Astrocyte (in vitro differentiated cells and primary cell): ENCODE measurements around the gene TTC12. TPM values are rescaled to one million over a fixed set of nuclear protein-coding genes. Genes with fewer than 3 reads are reported as not detected.

Source experiments
- DNase-seq: peaks from one replicate; pipeline ENCODE4 v3.0.0-alpha.2; 2010; ENCODE audit warnings: low read depth
- FAIRE-seq: peaks from 2 replicates; lab custom pipeline; 2011; peaks lifted over from hg19 to GRCh38; lab: Jason Lieb, UNC
- H2AFZ ChIP-seq: 2 replicates; pipeline ENCODE4 v1.6.0; 2012; ENCODE audit warnings: low read depth, low read length, inconsistent platforms
- H3K27ac ChIP-seq: 2 replicates; pipeline ENCODE4 v1.5.1; 2011; ENCODE audit warnings: low read depth, low read length, inconsistent platforms
- H3K27me3 ChIP-seq: 2 replicates; pipeline ENCODE4 v1.6.0; 2011; ENCODE audit warnings: low read length, inconsistent platforms; ENCODE audit not compliant: insufficient read depth
- H3K36me3 ChIP-seq: 2 replicates; pipeline ENCODE4 v1.5.1; 2011; ENCODE audit warnings: low read length, inconsistent platforms; ENCODE audit not compliant: insufficient read depth
- H3K4me1 ChIP-seq: 2 replicates; pipeline ENCODE4 v1.5.1; 2011; ENCODE audit warnings: low read length, inconsistent platforms; ENCODE audit not compliant: insufficient read depth
- H3K4me2 ChIP-seq: 2 replicates; pipeline ENCODE4 v1.6.0; 2012; ENCODE audit warnings: low read length, inconsistent platforms
- H3K4me3 ChIP-seq: 2 replicates; pipeline ENCODE4 v1.5.1; 2011; ENCODE audit warnings: low read depth, mild to moderate bottlenecking, low read length, inconsistent platforms; ENCODE audit not compliant: insufficient read depth
- H3K79me2 ChIP-seq: 2 replicates; pipeline ENCODE4 v1.6.0; 2012; ENCODE audit warnings: mild to moderate bottlenecking, low read length, inconsistent platforms; ENCODE audit not compliant: insufficient read depth
- H3K9ac ChIP-seq: 2 replicates; pipeline ENCODE4 v1.6.0; 2012; ENCODE audit warnings: mild to moderate bottlenecking, low read length, inconsistent platforms
- H3K9me3 ChIP-seq: 2 replicates; pipeline ENCODE4 v1.5.1; 2012; ENCODE audit warnings: low read depth, mild to moderate bottlenecking, low read length, inconsistent platforms; ENCODE audit not compliant: insufficient read depth
- H4K20me1 ChIP-seq: 2 replicates; pipeline ENCODE4 v1.6.0; 2012; ENCODE audit warnings: low read length, inconsistent platforms; ENCODE audit not compliant: insufficient read depth
- H3K27ac Mint-ChIP-seq: one replicate; pipeline ENCODE4 v1.8.0; 2021; ENCODE audit warnings: mild to moderate bottlenecking, mixed read lengths; ENCODE audit not compliant: unreplicated experiment
- H3K27me3 Mint-ChIP-seq: one replicate; pipeline ENCODE4 v1.8.0; 2021; ENCODE audit warnings: low read depth, mixed read lengths; ENCODE audit not compliant: unreplicated experiment
- H3K36me3 Mint-ChIP-seq: one replicate; pipeline ENCODE4 v1.8.0; 2021; ENCODE audit warnings: low read depth, mixed read lengths; ENCODE audit not compliant: unreplicated experiment
- H3K4me1 Mint-ChIP-seq: one replicate; pipeline ENCODE4 v1.8.0; 2021; ENCODE audit warnings: low read depth, mixed read lengths; ENCODE audit not compliant: unreplicated experiment
- H3K4me3 Mint-ChIP-seq: one replicate; pipeline ENCODE4 v1.8.0; 2021; ENCODE audit warnings: mild to moderate bottlenecking, moderate library complexity, mixed read lengths; ENCODE audit not compliant: unreplicated experiment
- H3K9me3 Mint-ChIP-seq: one replicate; pipeline ENCODE4 v1.8.0; 2021; ENCODE audit warnings: mild to moderate bottlenecking, mixed read lengths; ENCODE audit not compliant: unreplicated experiment
- EZH2 ChIP-seq: IDR thresholded peaks from 2 replicates; pipeline ENCODE4 v1.6.1; 2012; ENCODE audit warnings: mild to moderate bottlenecking, low read length, inconsistent platforms; ENCODE audit not compliant: insufficient read depth
- total RNA-seq: library from RNA; stranded (reverse); gene quantifications from 2 replicates; pipeline ENCODE4 v1.2.1, GENCODE V29; 2021
- TF ChIP-seq, protein P1 (sequence below): IDR thresholded peaks from 2 replicates; pipeline ENCODE4 v1.5.1; 2011; ENCODE audit warnings: low read depth, mild to moderate bottlenecking, inconsistent platforms, low read length, moderate library complexity; ENCODE audit not compliant: insufficient read depth

TTC12 gene
- total RNA-seq, 1 donor from 2014 or later, result 9.4 TPM

DNA sequence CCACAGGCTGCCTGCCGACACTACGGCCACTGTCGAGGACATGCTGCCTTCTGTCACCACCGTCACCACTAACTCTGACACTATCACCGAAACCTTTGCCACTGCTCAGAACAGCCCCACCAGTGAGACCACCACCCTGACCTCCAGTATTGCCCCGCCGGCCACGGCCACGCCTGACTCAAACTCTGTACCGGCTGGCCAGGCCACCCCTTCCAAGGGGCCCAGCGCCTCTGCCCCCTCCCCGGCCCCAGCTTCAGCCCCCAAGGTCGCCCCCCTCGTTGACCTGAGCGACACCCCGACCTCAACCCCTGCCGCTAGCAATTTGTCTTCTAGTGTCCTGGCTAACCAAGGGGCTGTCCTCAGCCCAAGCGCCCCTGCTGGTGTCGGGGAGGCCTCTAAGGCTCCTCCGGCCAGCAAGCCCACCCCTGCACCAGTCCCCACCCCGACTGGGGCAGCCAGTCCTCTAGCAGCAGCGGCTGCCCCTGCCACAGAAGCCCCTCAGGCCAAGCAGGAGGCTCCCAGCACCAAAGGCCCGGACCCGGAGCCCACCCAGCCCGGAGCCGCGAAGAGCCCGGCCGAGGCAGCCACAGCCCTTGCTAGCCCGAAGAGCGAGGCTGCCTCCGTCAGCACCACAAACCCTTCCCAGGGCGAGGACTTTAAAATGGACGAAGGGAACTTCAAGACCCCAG lies 41.3 kb upstream of the TTC12 start:
- Histone ChIP-seq H3K36me3 (no peaks in the 10 kb centered on the region), H3K9ac (no peak overlapping the region), H2AFZ (no peak overlapping the region), H3K79me2 (no peaks in the 10 kb centered on the region), H4K20me1 (no peaks in the 10 kb centered on the region), H3K4me3 (no peak overlapping the region), H3K4me1 (no peaks in the 10 kb centered on the region), H3K27ac (no peak overlapping the region), H3K4me2 (no peak overlapping the region), H3K9me3 (no peaks in the 10 kb centered on the region), H3K27me3 (peaks cover 6% of the 10 kb centered on the region)
- H3K4me1 Mint-ChIP-seq, result no peaks in the 10 kb centered on the region
- no peaks in the 10 kb centered on the region for H3K9me3 Mint-ChIP-seq
- no peak overlapping the region for H3K4me3 Mint-ChIP-seq
- no peak overlapping the region for H3K27ac Mint-ChIP-seq
- TF ChIP-seq, protein P1, sequence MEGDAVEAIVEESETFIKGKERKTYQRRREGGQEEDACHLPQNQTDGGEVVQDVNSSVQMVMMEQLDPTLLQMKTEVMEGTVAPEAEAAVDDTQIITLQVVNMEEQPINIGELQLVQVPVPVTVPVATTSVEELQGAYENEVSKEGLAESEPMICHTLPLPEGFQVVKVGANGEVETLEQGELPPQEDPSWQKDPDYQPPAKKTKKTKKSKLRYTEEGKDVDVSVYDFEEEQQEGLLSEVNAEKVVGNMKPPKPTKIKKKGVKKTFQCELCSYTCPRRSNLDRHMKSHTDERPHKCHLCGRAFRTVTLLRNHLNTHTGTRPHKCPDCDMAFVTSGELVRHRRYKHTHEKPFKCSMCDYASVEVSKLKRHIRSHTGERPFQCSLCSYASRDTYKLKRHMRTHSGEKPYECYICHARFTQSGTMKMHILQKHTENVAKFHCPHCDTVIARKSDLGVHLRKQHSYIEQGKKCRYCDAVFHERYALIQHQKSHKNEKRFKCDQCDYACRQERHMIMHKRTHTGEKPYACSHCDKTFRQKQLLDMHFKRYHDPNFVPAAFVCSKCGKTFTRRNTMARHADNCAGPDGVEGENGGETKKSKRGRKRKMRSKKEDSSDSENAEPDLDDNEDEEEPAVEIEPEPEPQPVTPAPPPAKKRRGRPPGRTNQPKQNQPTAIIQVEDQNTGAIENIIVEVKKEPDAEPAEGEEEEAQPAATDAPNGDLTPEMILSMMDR, result no peak
- no peak for TF ChIP-seq EZH2
- peaks cover 15% of the 10 kb centered on the region for H3K27me3 Mint-ChIP-seq
- FAIRE-seq (no peak), DNase-seq (no peak)
- no peaks in the 10 kb centered on the region for H3K36me3 Mint-ChIP-seq

DNA sequence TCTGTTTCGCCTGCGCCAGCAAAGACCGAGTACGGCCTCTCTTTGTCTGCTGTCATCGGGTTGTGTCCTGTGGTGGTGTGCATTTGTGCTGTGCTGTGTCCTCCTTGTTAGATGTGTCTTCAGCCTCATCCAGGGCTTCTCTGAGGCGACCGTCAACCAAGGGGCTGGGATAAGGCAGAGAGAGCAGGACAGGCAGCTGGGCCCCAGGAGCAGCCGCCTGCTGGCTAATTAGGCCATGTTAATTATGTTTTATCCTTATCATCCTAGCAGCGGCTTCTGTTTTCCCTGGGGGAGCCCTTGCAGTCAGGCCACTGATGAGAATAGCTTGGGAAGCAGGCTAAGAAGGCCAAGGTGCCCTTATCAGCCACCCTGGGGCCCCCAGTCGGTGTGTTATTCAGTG lies 40.7 kb upstream of the TTC12 start:
- DNase-seq, result no peak
- Histone ChIP-seq H3K79me2 (no peaks in the 10 kb centered on the region), H3K36me3 (no peaks in the 10 kb centered on the region), H3K9me3 (no peaks in the 10 kb centered on the region), H3K27me3 (peaks cover 6% of the 10 kb centered on the region), H3K4me1 (no peaks in the 10 kb centered on the region), H3K4me3 (no peak overlapping the region), H3K27ac (no peak overlapping the region), H3K4me2 (no peak overlapping the region), H4K20me1 (no peaks in the 10 kb centered on the region), H2AFZ (no peak overlapping the region), H3K9ac (no peak overlapping the region)
- Mint-ChIP-seq H3K4me3 (no peak overlapping the region), H3K27ac (no peak overlapping the region), H3K4me1 (no peaks in the 10 kb centered on the region), H3K9me3 (no peaks in the 10 kb centered on the region), H3K27me3 (peaks cover 12% of the 10 kb centered on the region), H3K36me3 (no peaks in the 10 kb centered on the region)
- no peak for FAIRE-seq
- TF ChIP-seq, protein P1, result no peak
- no peak for TF ChIP-seq EZH2
